Aortic smooth muscle cell (primary cell): ENCODE data around the gene PCK2. TPM values are rescaled to one million over a fixed set of nuclear protein-coding genes. Genes with fewer than 3 reads are reported as not detected.

Source experiments
- total RNA-seq: library from RNA; depleted of rRNA; stranded (reverse); fragments of >200 nt; gene quantifications from 2 replicates; pipeline ENCODE4 v1.2.3, GENCODE V29; 2014

Gene PCK2
- total RNA-seq, result 8.6 and 10.2 TPM in 2 replicates

GRCh38 chr14:24093901-24094840 is at the start of gene PCK2:
TSS of gene PCK2 (plus strand) at chr14:24094311. CDS start at chr14:24094406, 95 bp downstream.

DNA sequence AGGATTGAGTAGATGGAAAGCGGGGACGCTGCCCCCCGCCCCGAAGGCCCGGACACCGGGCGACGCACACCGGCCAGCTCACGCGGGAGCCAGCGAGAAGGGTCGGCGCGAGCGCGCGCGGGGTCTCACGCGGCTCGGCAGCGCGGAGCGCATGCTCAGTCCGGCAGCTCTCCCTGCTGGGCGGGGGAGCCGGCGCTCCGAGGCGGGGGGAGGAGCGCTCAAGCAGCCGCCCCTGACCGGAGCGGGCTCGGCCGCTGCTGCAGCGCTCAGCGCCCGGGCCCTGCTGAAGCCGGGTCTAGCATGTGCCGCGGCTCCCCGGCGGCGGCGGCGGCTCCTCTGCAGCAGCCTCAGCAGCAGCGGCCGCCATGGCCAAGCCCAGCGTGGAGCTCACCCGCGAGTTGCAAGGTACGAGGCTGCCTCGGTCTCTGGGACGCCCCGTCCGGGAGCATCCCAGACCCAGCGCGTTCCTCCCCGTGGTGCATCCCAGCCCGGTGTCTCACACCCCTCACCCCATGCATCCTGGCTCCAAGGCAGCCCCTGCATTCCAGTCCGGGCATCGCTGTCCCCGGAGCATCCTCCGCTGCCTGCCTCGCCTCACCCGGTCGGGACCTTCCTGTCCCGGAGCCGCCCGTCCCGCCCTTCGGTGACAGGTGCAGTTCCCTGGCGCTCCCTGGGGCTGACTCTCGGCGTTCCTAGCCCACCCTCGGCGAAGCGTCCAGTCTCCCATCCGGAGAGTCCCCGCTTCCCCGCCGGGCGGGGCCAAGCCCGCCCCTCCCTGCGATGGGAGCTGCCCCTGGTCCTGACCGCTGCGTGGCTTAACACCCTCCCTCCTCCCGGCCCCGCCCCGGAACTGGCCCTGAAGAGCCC is 42.1 kb upstream of the PCK2 start, which contains the start of gene CARMIL3:
Gene CARMIL3 (plus strand): TSS at position 221 of the 867 bp plus-strand sequence. CDS start 145 bp downstream, at position 366.

DNA sequence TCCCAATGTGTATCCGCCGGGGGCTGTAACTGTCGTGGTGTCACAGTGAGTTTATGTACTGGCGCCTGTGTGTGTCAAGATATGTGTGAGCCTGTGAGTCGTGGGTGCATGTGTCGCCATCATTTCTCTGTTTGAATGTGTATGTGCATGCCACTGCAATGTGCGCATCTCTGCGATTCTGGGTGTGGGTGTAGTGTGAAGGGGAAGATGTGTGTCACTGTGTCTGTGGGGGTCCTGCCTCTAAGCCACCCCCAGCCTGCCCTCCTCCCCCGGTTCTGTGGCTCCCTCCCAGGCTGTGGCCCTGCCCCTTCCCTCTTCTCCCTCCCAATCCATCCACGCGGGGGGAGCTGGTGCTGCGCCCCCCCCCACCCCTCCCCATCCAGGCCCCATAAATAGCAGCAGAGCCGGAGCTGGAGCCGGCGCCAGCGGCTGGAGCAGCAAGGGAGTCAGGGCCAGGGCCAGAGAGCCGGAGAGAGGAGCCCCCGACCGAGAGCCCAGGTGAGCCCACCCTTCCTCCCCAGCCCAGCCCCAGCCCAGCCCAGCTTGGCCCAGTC is 22.9 kb upstream of the PCK2 start, which contains the start of gene CPNE6:
Gene CPNE6 (plus strand): TSS at position 419 of the 554 bp plus-strand sequence. CDS start 1,375 bp downstream, outside the sequence.

DNA sequence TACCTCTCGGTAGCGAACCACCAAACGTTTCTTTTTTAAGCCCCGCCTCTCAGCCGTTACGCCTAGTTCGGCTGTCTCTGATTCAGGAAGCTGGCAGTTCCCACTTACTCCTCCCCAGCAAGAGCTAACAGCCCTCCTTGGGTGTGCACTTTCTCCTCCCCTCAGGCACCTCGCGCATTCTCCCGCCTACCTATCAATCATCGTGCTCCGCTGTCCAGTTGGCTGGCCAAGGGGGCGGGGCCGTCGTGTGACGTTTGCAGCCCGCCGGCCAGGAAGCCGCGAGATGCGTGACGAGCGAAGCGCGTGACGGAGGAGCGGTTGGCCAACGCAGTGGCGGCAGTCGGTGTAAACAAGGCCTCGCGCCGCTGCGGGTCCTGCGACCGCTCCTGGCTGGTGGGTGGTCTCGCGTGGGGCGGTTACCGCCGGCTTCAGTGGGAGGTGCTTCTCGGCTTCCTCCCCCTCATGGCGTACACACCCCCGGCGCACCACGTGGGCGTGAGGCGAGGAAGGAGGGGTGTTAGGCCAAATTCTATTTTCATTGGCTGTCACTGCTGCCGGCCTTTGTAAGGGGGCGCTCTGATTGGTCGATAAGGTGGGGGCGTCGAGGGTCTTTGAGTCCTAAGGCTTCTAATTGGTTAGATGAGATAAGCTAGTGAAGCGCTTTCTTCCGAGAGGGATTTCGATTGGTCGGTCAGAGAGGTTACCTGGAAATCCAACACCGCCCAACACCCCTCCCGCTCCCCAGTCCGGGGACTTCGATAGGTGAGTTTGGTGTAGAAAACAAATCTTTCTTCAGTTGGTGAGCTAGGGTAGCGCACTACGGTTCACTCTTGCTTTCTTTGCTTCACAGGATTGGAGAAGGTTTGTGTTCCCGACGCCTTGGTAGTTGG is 20.7 kb downstream of the PCK2 start, which contains the start of the genes DCAF11 and NRL:
Gene DCAF11 (plus strand): TSS at position 246 of the 890 bp plus-strand sequence. CDS start 818 bp downstream, outside the sequence.
Gene NRL (minus strand): TSS at position 418 of the 890 bp plus-strand sequence. CDS start 32,101 bp downstream, outside the sequence.

GRCh38 chr14:24130380-24130716 is 36.2 kb downstream of the PCK2 start, which contains the start of gene FITM1:
TSS of gene FITM1 (plus strand) at chr14:24130659. CDS start at chr14:24131564, 905 bp downstream.

GRCh38 chr14:24135834-24136683 is 41.9 kb downstream of the PCK2 start, which contains the start of gene PSME1:
TSS of gene PSME1 (plus strand) at chr14:24136194. CDS start at chr14:24136263, 69 bp downstream.

DNA sequence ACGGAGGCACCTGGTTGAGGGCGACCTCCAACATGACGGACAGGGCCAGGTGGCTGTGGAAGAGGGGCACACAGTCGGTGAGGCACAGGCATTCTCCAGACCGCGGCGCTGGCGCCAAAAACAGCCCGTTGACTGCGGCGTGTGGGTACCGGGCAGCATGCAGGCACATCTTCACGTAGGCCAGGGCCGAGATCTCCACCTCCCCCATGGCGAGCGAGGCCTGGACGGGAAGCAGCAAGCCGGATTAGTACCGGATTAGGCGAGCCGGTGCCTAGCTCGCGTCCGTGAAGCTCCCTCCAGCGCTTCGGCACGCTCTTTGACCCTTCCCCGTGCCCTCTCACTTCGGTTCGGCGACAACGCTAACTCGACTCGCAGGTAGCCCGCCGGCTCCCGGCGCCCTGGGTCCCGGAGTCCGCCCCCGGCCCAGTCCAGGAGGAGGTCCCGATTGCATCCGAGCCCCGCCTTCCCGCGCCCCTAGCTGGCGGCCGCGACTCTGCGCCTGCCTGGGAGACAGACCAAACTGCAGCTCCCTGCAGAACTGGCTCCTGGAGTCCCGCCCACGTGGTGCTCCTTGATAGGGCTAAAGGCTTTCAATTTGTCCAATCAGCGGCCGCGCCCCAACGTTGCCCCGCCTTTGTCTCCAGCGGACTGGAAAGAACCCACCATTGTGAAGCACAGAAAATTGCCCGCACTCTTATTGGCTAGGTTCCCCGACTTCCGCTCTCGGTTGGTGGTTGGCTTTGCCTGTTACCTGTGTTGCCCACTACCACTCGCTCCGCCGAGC is 47.2 kb downstream of the PCK2 start, which contains the start of gene EMC9:
Gene EMC9 (minus strand): TSS at position 495 of the 784 bp plus-strand sequence. CDS start 287 bp downstream, at position 208.

GRCh38 chr14:24146453-24146977 is 52.4 kb downstream of the PCK2 start, which contains the start of gene PSME2:
TSS of gene PSME2 (minus strand) at chr14:24146610. CDS start at chr14:24146581, 29 bp downstream.

DNA sequence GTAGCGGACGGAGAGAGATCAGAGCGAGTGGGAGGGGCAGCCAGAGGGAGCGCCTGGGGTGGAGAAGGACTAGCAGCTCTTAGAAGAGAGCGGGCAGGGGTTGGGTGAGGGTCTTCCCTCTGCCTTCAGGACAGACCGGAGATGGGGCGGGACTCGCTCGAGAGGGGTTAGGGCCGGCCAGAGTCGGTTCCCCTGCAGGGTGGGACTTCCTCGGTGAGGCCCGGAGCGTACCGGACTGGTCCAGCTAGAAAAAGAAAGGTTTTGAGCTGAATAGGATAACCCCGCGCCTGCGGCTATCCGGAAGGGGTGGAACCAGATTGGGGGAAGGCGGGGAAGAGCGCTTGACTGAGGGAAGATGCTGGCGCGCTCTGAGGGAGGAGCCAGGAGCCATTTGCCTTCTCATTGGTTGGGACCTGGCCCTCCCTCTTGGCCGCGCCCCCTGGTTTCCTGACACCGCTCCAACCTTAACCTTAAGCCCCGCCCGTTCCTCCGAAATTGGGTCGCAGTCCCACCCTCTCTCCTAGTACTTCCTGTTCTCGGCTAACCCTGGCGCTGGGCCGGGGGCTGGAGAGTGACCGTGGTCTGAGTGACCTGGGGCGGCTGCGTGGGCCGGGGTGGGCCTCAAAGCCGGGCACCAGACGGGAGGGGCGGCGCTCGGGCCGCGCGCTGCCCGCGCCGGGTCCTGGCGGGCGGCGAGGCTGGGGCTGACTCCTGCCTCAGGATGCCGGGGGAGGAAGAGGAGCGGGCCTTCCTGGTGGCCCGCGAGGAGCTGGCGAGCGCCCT is 53.1 kb downstream of the PCK2 start, which contains the start of gene RNF31:
Gene RNF31 (plus strand): TSS at position 521 of the 783 bp plus-strand sequence. CDS start 201 bp downstream, at position 722.

Other genes starting within 250 kb of the PCK2 start
- 37.0 and 52.1 TPM in 2 replicates for gene DHRS4, start 140.5 kb upstream of the PCK2 start, total RNA-seq
- gene DHRS4L2, start 105.4 kb upstream of the PCK2 start, total RNA-seq, result 9.2 and 18.4 TPM in 2 replicates
- under 0.01 TPM in 1 of 2 replicates, not detected in the other for gene CARMIL3, start 42.3 kb upstream of the PCK2 start, total RNA-seq
- not detected in 2 replicates for gene CPNE6, start 22.7 kb upstream of the PCK2 start, total RNA-seq
- gene DCAF11, start 20.5 kb downstream of the PCK2 start, total RNA-seq, result 63.2 and 68.4 TPM in 2 replicates
- gene NRL, start 20.6 kb downstream of the PCK2 start, total RNA-seq, result 0.75 and 0.79 TPM in 2 replicates
- 0.13 and 0.19 TPM in 2 replicates for gene FITM1, start 36.3 kb downstream of the PCK2 start, total RNA-seq
- gene PSME1, start 41.9 kb downstream of the PCK2 start, total RNA-seq, result 97.5 and 122 TPM in 2 replicates
- 19.2 and 29.5 TPM in 2 replicates for gene EMC9, start 47.3 kb downstream of the PCK2 start, total RNA-seq
- 114 and 116 TPM in 2 replicates for gene PSME2, start 52.3 kb downstream of the PCK2 start, total RNA-seq
- 31.8 and 33.7 TPM in 2 replicates for gene RNF31, start 53.2 kb downstream of the PCK2 start, total RNA-seq
- 102 and 108 TPM in 2 replicates for gene IRF9, start 67.0 kb downstream of the PCK2 start, total RNA-seq
- gene REC8, start 77.8 kb downstream of the PCK2 start, total RNA-seq, result 0.66 and 1.4 TPM in 2 replicates
- 32.3 and 46.9 TPM in 2 replicates for gene IPO4, start 94.5 kb downstream of the PCK2 start, total RNA-seq
- 52.8 and 58.4 TPM in 2 replicates for gene TM9SF1, start 101.1 kb downstream of the PCK2 start, total RNA-seq
- 0.19 TPM in 1 of 2 replicates, not detected in the other for gene TSSK4, start 111.4 kb downstream of the PCK2 start, total RNA-seq
- 25.6 and 31.3 TPM in 2 replicates for gene CHMP4A, start 119.2 kb downstream of the PCK2 start, total RNA-seq
- gene MDP1, start 121.8 kb downstream of the PCK2 start, total RNA-seq, result 17.4 and 21.1 TPM in 2 replicates
- 300 and 324 TPM in 2 replicates for gene NEDD8, start 138.1 kb downstream of the PCK2 start, total RNA-seq
- gene GMPR2, start 138.6 kb downstream of the PCK2 start, total RNA-seq, result 93.1 and 102 TPM in 2 replicates
- gene TINF2, start 148.3 kb downstream of the PCK2 start, total RNA-seq, result 51.5 and 55.1 TPM in 2 replicates
- gene TGM1, start 168.9 kb downstream of the PCK2 start, total RNA-seq, result 0.25 and 0.40 TPM in 2 replicates
- 20.0 and 21.7 TPM in 2 replicates for gene RABGGTA, start 177.3 kb downstream of the PCK2 start, total RNA-seq
- 14.5 and 20.0 TPM in 2 replicates for gene DHRS1, start 205.5 kb downstream of the PCK2 start, total RNA-seq
- gene NOP9, start 205.5 kb downstream of the PCK2 start, total RNA-seq, result 16.8 and 22.3 TPM in 2 replicates
- 0.68 and 1.1 TPM in 2 replicates for gene CIDEB, start 213.7 kb downstream of the PCK2 start, total RNA-seq
- gene LTB4R2, start 215.8 kb downstream of the PCK2 start, total RNA-seq, result 2.0 and 2.6 TPM in 2 replicates
- 0.75 and 1.1 TPM in 2 replicates for gene LTB4R, start 217.2 kb downstream of the PCK2 start, total RNA-seq
- gene ADCY4, start 240.8 kb downstream of the PCK2 start, total RNA-seq, result 2.6 and 2.9 TPM in 2 replicates
- gene RIPK3, start 245.7 kb downstream of the PCK2 start, total RNA-seq, result 0.19 and 0.40 TPM in 2 replicates